K562 (cell line): ENCODE measurements around the gene COG4. TPM values are rescaled to one million over a fixed set of nuclear protein-coding genes. Genes with fewer than 3 reads are reported as not detected.

ENCODE experiments used
- ATAC-seq: fragments of 200-7000 bp; cut with Tn5 transposase; 3 replicates; pipeline ENCODE4 v1.9.1; 2020; ENCODE audit warnings: moderate library complexity
- BruUV-seq: library from RNA; stranded (reverse); fragments of 400-500 nt; replicated peaks from 2 replicates; lab custom pipeline; 2021; lab: Mats Ljungman, UMichigan
- CTCF ChIA-PET: fragments of 300-600 bp; formaldehyde crosslinking; extraction: SDS; loops from one replicate; lab custom pipeline; 2021; ENCODE audit warnings: low intra/inter-chr PET ratio; lab: Yijun Ruan, JAX
- POLR2A ChIA-PET: fragments of 300-600, 350-650 bp; sonication (Branson Sonifier 250); formaldehyde crosslinking; extraction: SDS; loops from one replicate; lab custom pipeline; 2021; ENCODE audit warnings: antibody characterized with exemption, inconsistent platforms; lab: Yijun Ruan, JAX
- DNase-seq, 4 experiments: peaks; one replicate each; pipeline versions ENCODE4 v3.0.0 to v3.0.0-alpha.2; 2011 to 2018; ENCODE audit warnings: low spot score in 3 of 4, mixed read lengths in 3 of 4; ENCODE audit errors: extremely low read depth in 1 of 4
- FAIRE-seq: peaks from 2 replicates; lab custom pipeline; 2011; peaks lifted over from hg19 to GRCh38; lab: Jason Lieb, UNC
- H2AFZ ChIP-seq: 2 replicates; pipeline ENCODE4 v1.6.0; 2011; ENCODE audit warnings: low read depth, low read length, control low read depth, inconsistent platforms
- H3K27ac ChIP-seq: fragments of 200-600 bp; 3 replicates; pipeline ENCODE4 v1.8.0; 2011; ENCODE audit warnings: low read depth, mild to moderate bottlenecking, control low read depth, inconsistent platforms, low read length, moderate library complexity, mixed read lengths; ENCODE audit errors: extremely low read depth
- H3K27me3 ChIP-seq, 2 experiments: fragments of 300-600 bp in 1 of 2; 2 replicates in 1 of 2; 3 replicates in 1 of 2; pipeline versions ENCODE4 v1.6.0 to v1.8.0; 2011; ENCODE audit warnings: inconsistent platforms in 2 of 2, low read length in 2 of 2, mild to moderate bottlenecking in 1 of 2, mixed read lengths in 1 of 2, moderate library complexity in 1 of 2; ENCODE audit not compliant: control insufficient read depth in 2 of 2, insufficient read depth in 2 of 2
- H3K36me3 ChIP-seq: fragments of 300-600 bp; 3 replicates; pipeline ENCODE4 v1.8.0; 2011; ENCODE audit warnings: mild to moderate bottlenecking, low read length, inconsistent platforms; ENCODE audit not compliant: control insufficient read depth, insufficient read depth
- H3K4me1 ChIP-seq, 2 experiments: fragments of 200-600 bp in 1 of 2; replicated peaks in 1 of 2; 2 replicates in 1 of 2; 3 replicates in 1 of 2; pipeline versions ENCODE4 v1.5.1 to v1.8.0; 2011; ENCODE audit warnings: inconsistent platforms in 2 of 2, low read length in 2 of 2, mild to moderate bottlenecking in 1 of 2, mixed read lengths in 1 of 2, moderate library complexity in 1 of 2; ENCODE audit not compliant: control insufficient read depth in 2 of 2, insufficient read depth in 2 of 2
- H3K4me2 ChIP-seq: 2 replicates; pipeline ENCODE4 v1.6.1; 2011; ENCODE audit warnings: low read length, control low read depth, inconsistent platforms, mixed read lengths; ENCODE audit not compliant: insufficient read depth
- H3K4me3 ChIP-seq: fragments of 200-600 bp; sonication (generic), shearing (Covaris generic); 2 replicates; pipeline ENCODE4 v1.5.1; 2016; ENCODE audit warnings: control low read depth, inconsistent platforms
- H3K79me2 ChIP-seq: fragments of 200-600 bp; 3 replicates; pipeline ENCODE4 v1.8.0; 2011; ENCODE audit warnings: low read length, inconsistent platforms; ENCODE audit not compliant: control insufficient read depth, insufficient read depth
- H3K9ac ChIP-seq, 2 experiments: 2 replicates each; pipeline versions ENCODE4 v1.6.0 to v1.6.1; 2011; ENCODE audit warnings: low read depth in 2 of 2, low read length in 2 of 2, control low read depth in 1 of 2, inconsistent platforms in 1 of 2, mild to moderate bottlenecking in 1 of 2, mixed read lengths in 1 of 2; ENCODE audit not compliant: insufficient read depth in 1 of 2
- H3K9me1 ChIP-seq: one replicate; pipeline ENCODE4 v1.6.0; 2011; ENCODE audit warnings: inconsistent platforms, mild to moderate bottlenecking, low read length, moderate library complexity; ENCODE audit not compliant: control insufficient read depth, insufficient read depth
- H3K9me3 ChIP-seq: replicated peaks from 2 replicates; pipeline ENCODE4 v1.5.1; 2011; ENCODE audit warnings: low read depth, low read length, inconsistent platforms; ENCODE audit not compliant: control insufficient read depth, insufficient read depth
- H4K20me1 ChIP-seq: replicated peaks from 2 replicates; pipeline ENCODE4 v1.6.1; 2011; ENCODE audit warnings: low read length, inconsistent platforms, mixed read lengths; ENCODE audit not compliant: control insufficient read depth, insufficient read depth
- AFF4 ChIP-seq: sonication (generic); formaldehyde crosslinking; IDR thresholded peaks from 2 replicates; pipeline ENCODE4 v1.8.0; 2023; ENCODE audit warnings: mild to moderate bottlenecking, missing genetic modification reagents
- ATF7 ChIP-seq: fragments of 450-650 bp; IDR thresholded peaks from 2 replicates; pipeline ENCODE4 v1.7.1; 2014; ENCODE audit warnings: mild to moderate bottlenecking, moderate library complexity
- DACH1 ChIP-seq: fragments of 450-650 bp; IDR thresholded peaks from 2 replicates; pipeline ENCODE4 v1.6.1; 2018; ENCODE audit not compliant: partially characterized antibody
- HMG20B ChIP-seq: fragments of 250-450 bp; sonication (Bioruptor Pico); IDR thresholded peaks from 2 replicates; pipeline ENCODE4 v1.5.0; 2021; ENCODE audit warnings: mild to moderate bottlenecking
- MYNN ChIP-seq, 2 experiments: sonication (generic); formaldehyde crosslinking in 1 of 2; IDR thresholded peaks; 2 replicates each; pipeline versions ENCODE4 v1.5.0 to v1.6.1; 2016 to 2020; ENCODE audit warnings: antibody characterized with exemption in 1 of 2, missing genetic modification reagents in 1 of 2
- WGBS: fragments of 100-300 bp; shearing (Covaris generic); methylation state at CpG from one replicate; pipeline ENCODE4 v1.1.6; 2016; ENCODE audit warnings: low coverage, mixed read lengths; ENCODE audit not compliant: insufficient coverage; ENCODE audit errors: missing lambda C conversion rate; 5-methylcytosine and 5-hydroxymethylcytosine counted together
- in situ Hi-C: fragments of 300-500 bp; cut with MboI; formaldehyde crosslinking; loops from 4 replicates; pipeline ENCODE4 v1.15.0; 2018; ENCODE audit warnings: inconsistent platforms, mixed read lengths
- intact Hi-C: fragments of 100-400 bp; cut with micrococcal nuclease; formaldehyde crosslinking; loops from 2 replicates; pipeline ENCODE4 v1.14.2; 2022
- polyA plus RNA-seq, 8 experiments: library from polyadenylated mRNA; depleted of rRNA in 4 of 8; stranded (reverse) in 5 of 8; unstranded in 3 of 8; fragments of >200 nt; fragmentation: Nextera tagmentation in 2 of 8; fragmentation: Illumina TruSeq in 1 of 8; extraction: Ambion mirVana in 2 of 8; extraction: Trizol in 1 of 8; gene quantifications; 2 replicates each; pipeline versions ENCODE4 v1.2.1 to v1.2.3, GENCODE V29; 2011 to 2014; ENCODE audit warnings: inconsistent platforms in 1 of 8, missing spikeins in 1 of 8
- total RNA-seq, 7 experiments: library from RNA; depleted of rRNA in 6 of 7; stranded (reverse); fragments of >200 nt in 6 of 7; fragmentation: Illumina TruSeq in 2 of 7; extraction: Trizol in 2 of 7; gene quantifications; 2 replicates each; pipeline versions ENCODE4 v1.2.1 to v1.2.3, GENCODE V29; 2011 to 2021; ENCODE audit warnings: low replicate concordance in 1 of 7
- TF ChIP-seq, protein P1 (sequence below), 3 experiments: fragments of 200-800 bp in 1 of 3; sonication (Bioruptor generic) in 1 of 3; sonication (generic) in 1 of 3; formaldehyde crosslinking in 1 of 3; IDR thresholded peaks; 2 replicates each; pipeline versions ENCODE4 v1.6.1 to v1.8.0; 2016 to 2022; ENCODE audit warnings: mild to moderate bottlenecking in 2 of 3, missing compliant biosample characterization in 2 of 3, missing genetic modification characterization in 2 of 3, missing genetic modification reagents in 1 of 3

The COG4 gene
- total and polyA plus RNA-seq, 9 of the 15 experiments (the other 6 are each of a cell fraction or from before 2014, with no cell fraction given), result 13.7 to 73.9 (median 44.2) TPM

GRCh38 chr16:70490261-70490660 lies 33.1 kb downstream of the COG4 start:
- DNase-seq (no peak), FAIRE-seq (no peak), ATAC-seq (no peak)
- 68% methylated on average over 6 of the region's 6 CpGs for WGBS
- no peaks in the 10 kb centered on the region for H3K9me3 ChIP-seq
- intact Hi-C loops (no loop called here), in situ Hi-C loops (no loop called here)
- peaks cover 30% of the 10 kb centered on the region; the same call in 2 of the 3 replicates for H3K36me3 ChIP-seq
- H3K4me1 ChIP-seq, result no peaks in the 10 kb centered on the region; a peak in 1 of 5 replicates
- H3K4me3 ChIP-seq, result no peak overlapping the region
- POLR2A ChIA-PET, result interaction anchor here (0.7 to 1.4 kb wide), 3 partner anchors 9 to 98 kb away, joined by 3 to 4 read pairs (median 3); no protein-coding TSS in a partner anchor
- BruUV-seq, result no TSS peak
- H3K4me2 ChIP-seq, result no peak overlapping the region
- H3K79me2 ChIP-seq, result no peaks in the 10 kb centered on the region
- CTCF ChIA-PET, result no interaction called here
- no peaks in the 10 kb centered on the region for H4K20me1 ChIP-seq
- H3K9ac ChIP-seq, result peak overlapping the region in 1 of 2 experiments; percentile 79; a peak in 1 of 4 replicates
- H2AFZ ChIP-seq, result no peak overlapping the region
- no peak overlapping the region for H3K27ac ChIP-seq
- no peaks in the 10 kb centered on the region for H3K27me3 ChIP-seq
- no peaks in the 10 kb centered on the region for H3K9me1 ChIP-seq
- TF ChIP-seq AFF4 (no peak), MYNN (IDR thresholded peaks at IDR 0.05) (no peak), MYNN (CRISPR knock-in tag; IDR thresholded peaks at IDR 0.05) (no peak), HMG20B (CRISPR knock-in tag) (no peak), DACH1 (no peak), ATF7 (no peak)
- TF ChIP-seq, protein P1, sequence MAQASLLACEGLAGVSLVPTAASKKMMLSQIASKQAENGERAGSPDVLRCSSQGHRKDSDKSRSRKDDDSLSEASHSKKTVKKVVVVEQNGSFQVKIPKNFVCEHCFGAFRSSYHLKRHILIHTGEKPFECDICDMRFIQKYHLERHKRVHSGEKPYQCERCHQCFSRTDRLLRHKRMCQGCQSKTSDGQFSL (CRISPR knock-in tag; IDR thresholded peaks at IDR 0.05), result no peak
- TF ChIP-seq, protein P1 (tag; IDR thresholded peaks at IDR 0.05), result no peak
